Measurements from ENCODE around the gene PRKAG3.

The PRKAG3 gene

DNA sequence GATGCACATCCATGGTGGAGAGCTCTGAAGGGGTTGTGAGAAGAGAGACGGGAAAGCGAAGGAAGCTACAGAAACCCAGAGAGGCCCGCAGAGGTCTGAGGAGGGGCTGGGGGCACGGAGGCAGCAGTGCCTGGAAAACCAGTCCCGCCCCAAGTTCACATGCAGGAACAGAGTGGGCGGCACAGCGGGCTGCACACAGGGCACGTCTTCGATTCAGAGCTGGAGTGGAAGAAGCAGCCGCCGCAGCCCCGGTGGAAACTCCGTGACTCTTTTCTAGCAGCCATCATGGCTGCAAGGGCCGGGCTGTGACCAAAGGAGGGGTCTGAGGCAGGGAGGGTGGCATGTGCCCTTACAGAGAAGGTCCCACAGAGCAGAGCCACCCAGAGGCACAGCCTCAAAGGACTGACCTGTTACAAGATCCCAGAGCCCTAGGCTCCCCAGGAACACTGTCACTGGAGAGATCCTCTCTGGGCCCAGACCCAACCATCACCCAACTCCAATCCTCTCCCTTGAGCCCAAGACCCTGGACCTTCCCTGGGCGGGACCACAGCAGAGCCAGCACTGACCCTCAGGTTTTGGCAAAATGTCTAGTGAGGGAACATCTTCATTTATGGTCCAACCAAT, 10.7 kb downstream of the PRKAG3 start:
- H3K4me3 ChIP-seq (ENCODE audit: low read depth, low read length), result no peak overlapping the region
- H3K27me3 ChIP-seq (ENCODE audit: control insufficient read depth, insufficient read depth, low read length), result no peaks in the 10 kb centered on the region
- no peaks in the 10 kb centered on the region for H3K36me3 ChIP-seq (ENCODE audit: control insufficient read depth, insufficient read depth, low read length)
- no peak overlapping the region for H3K9ac ChIP-seq (ENCODE audit: low read depth, low read length)
- H3K9me3 ChIP-seq (ENCODE audit: control insufficient read depth, insufficient read depth, low read length), result no peaks in the 10 kb centered on the region
- no peaks in the 10 kb centered on the region for H3K4me1 ChIP-seq (ENCODE audit: control insufficient read depth, insufficient read depth, low read length)

DNA sequence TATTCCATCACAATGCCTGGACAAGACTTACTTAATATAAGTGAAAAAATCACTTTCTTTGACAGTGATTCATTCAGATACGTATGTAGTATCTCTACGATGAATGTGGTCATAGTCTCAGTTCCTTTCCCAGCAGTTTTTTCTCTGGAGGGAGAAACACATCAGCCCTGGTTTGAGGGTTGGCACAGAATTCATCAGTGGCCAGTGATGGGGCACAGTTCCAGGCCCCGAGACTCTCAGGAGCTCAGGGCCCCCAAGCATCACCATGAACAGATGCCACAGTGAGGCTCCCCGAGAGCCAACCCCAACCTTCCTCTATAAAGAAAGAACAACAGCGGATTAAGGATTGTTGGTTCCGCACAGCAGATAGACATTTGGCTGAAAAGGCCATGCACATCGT, 12.5 kb downstream of the PRKAG3 start:
- no peaks in the 10 kb centered on the region for H3K27me3 ChIP-seq (ENCODE audit: control insufficient read depth, insufficient read depth, low read length)
- no peak overlapping the region for H3K9ac ChIP-seq (ENCODE audit: low read depth, low read length)
- H3K36me3 ChIP-seq (ENCODE audit: control insufficient read depth, insufficient read depth, low read length), result no peaks in the 10 kb centered on the region
- no peaks in the 10 kb centered on the region for H3K9me3 ChIP-seq (ENCODE audit: control insufficient read depth, insufficient read depth, low read length)
- no peaks in the 10 kb centered on the region for H3K4me1 ChIP-seq (ENCODE audit: control insufficient read depth, insufficient read depth, low read length)
- no peak overlapping the region for H3K4me3 ChIP-seq (ENCODE audit: low read depth, low read length)

DNA sequence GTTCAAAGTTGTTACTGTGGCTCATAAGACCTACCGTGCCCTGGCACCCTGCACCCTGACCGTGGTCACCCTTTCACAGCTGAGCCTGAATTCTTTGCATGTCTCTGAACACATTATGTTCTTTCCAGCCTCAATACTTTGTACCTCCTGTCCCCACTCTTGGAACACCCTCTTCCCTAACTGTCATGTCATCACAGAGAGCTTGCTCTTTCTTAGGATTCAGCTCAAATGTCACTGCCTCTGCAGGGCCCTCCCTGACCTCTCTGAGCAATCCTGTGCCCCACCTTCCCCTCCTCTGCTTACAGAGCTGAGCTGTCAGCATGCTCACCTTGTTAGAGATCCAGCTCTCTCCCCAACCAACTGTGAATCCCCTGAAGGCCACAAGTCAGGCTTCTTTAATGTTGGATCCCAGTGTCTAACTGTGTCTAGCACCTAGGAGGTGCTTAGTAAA, 15.0 kb downstream of the PRKAG3 start:
- no peaks in the 10 kb centered on the region for H3K9me3 ChIP-seq (ENCODE audit: control insufficient read depth, insufficient read depth, low read length)
- H3K4me3 ChIP-seq (ENCODE audit: low read depth, low read length), result no peak overlapping the region
- no peaks in the 10 kb centered on the region for H3K27me3 ChIP-seq (ENCODE audit: control insufficient read depth, insufficient read depth, low read length)
- H3K9ac ChIP-seq (ENCODE audit: low read depth, low read length), result no peak overlapping the region
- H3K36me3 ChIP-seq (ENCODE audit: control insufficient read depth, insufficient read depth, low read length), result peaks cover 3% of the 10 kb centered on the region
- H3K4me1 ChIP-seq (ENCODE audit: control insufficient read depth, insufficient read depth, low read length), result no peaks in the 10 kb centered on the region

DNA sequence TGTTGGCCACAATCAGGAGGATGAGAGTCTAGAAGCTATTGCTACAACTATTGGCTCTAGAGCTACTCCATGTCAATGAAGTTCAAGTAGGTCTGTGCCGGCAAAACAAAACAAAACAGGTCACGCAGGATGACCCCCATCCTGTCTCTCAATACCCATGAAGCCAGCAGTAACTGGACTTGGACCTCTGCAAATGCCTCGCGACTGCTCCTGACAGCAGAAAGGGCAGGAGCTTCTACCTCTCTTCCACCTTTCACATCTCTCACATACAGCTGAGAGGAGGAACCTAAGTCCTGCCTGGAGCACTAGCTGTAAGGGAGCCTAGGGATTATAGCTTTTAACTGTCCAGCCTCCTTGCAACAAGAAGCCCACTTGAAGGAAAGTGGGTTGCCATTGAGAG, 16.0 kb downstream of the PRKAG3 start:
- Histone ChIP-seq H3K36me3 (ENCODE audit: control insufficient read depth, insufficient read depth, low read length) (peaks cover 3% of the 10 kb centered on the region), H3K4me1 (ENCODE audit: control insufficient read depth, insufficient read depth, low read length) (no peaks in the 10 kb centered on the region), H3K9ac (ENCODE audit: low read depth, low read length) (no peak overlapping the region), H3K4me3 (ENCODE audit: low read depth, low read length) (no peak overlapping the region), H3K9me3 (ENCODE audit: control insufficient read depth, insufficient read depth, low read length) (no peaks in the 10 kb centered on the region), H3K27me3 (ENCODE audit: control insufficient read depth, insufficient read depth, low read length) (no peaks in the 10 kb centered on the region)

DNA sequence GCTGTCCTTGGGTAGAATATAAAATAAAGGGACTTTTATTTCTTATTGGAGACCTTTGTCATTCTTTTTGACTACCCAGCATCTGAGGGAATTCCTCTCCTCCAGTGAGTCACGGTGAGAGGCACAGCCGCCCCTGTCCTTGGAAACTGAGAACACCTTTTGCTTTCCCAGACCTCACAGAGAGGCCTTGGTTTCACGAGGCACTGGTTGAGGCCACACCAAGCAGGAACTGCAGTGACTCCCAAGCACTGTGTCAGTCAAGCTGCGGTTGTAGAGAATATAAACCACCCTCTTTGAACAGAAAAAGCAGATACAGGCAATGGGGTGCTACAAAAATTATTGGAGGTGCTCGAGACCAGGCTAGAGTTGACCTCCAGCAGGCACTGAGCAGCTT, 16.4 kb downstream of the PRKAG3 start:
- no peak overlapping the region for H3K9ac ChIP-seq (ENCODE audit: low read depth, low read length)
- H3K4me3 ChIP-seq (ENCODE audit: low read depth, low read length), result no peak overlapping the region
- no peaks in the 10 kb centered on the region for H3K9me3 ChIP-seq (ENCODE audit: control insufficient read depth, insufficient read depth, low read length)
- no peaks in the 10 kb centered on the region for H3K4me1 ChIP-seq (ENCODE audit: control insufficient read depth, insufficient read depth, low read length)
- peaks cover 3% of the 10 kb centered on the region for H3K36me3 ChIP-seq (ENCODE audit: control insufficient read depth, insufficient read depth, low read length)
- H3K27me3 ChIP-seq (ENCODE audit: control insufficient read depth, insufficient read depth, low read length), result no peaks in the 10 kb centered on the region

DNA sequence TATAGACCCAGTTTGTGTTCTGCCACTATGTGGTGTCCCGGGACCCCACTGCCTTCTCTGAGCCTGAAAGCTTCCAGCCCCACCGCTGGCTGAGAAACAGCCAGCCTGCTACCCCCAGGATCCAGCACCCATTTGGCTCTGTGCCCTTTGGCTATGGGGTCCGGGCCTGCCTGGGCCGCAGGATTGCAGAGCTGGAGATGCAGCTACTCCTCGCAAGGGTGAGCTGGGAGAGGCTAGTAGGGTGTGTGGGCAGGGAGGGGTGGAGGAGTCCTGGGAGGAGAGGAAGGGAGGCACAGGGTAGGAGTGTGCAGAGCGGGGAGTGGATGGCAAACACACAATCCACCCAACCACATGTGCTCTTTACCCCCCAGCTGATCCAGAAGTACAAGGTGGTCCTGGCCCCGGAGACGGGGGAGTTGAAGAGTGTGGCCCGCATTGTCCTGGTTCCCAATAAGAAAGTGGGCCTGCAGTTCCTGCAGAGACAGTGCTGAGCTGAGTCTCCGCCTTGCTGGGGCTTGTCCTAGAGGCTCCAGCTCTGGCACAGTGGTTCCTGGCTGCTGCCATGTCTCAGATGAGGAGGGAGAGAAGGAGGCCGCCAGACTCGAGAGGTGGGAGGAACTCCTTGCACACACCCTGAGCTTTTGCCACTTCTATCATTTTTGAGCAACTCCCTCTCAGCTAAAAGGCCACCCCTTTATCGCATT, 16.9 kb downstream of the PRKAG3 start:
- H3K27me3 ChIP-seq (ENCODE audit: control insufficient read depth, insufficient read depth, low read length), result no peaks in the 10 kb centered on the region
- no peaks in the 10 kb centered on the region for H3K9me3 ChIP-seq (ENCODE audit: control insufficient read depth, insufficient read depth, low read length)
- peaks cover 3% of the 10 kb centered on the region for H3K36me3 ChIP-seq (ENCODE audit: control insufficient read depth, insufficient read depth, low read length)
- H3K9ac ChIP-seq (ENCODE audit: low read depth, low read length), result no peak overlapping the region
- H3K4me1 ChIP-seq (ENCODE audit: control insufficient read depth, insufficient read depth, low read length), result no peaks in the 10 kb centered on the region
- H3K4me3 ChIP-seq (ENCODE audit: low read depth, low read length), result no peak overlapping the region

DNA sequence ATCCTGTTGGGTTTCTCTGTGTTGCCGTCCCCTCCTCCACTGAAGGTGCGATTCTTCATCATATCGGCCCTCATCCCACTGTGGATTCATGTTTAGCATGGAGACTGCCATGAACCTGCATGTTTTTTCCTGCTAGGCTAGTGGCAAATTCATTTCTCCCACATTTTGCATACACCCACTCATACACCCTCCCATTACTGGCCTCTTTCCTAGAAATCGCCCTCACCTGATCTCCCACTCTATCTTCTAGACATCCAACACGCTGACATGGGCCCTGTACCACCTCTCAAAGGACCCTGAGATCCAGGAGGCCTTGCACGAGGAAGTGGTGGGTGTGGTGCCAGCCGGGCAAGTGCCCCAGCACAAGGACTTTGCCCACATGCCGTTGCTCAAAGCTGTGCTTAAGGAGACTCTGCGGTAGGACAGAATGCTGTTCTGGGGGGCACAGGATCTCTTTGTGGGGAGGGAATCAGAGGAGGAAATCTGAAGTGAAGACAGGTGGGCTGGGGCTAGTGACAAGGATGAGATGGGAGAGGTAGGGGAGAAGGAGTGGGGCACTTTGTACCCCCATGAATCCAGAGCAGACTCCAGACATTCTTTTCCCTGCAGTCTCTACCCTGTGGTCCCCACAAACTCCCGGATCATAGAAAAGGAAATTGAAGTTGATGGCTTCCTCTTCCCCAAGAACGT, 17.7 kb downstream of the PRKAG3 start:
- Histone ChIP-seq H3K4me1 (ENCODE audit: control insufficient read depth, insufficient read depth, low read length) (no peaks in the 10 kb centered on the region), H3K36me3 (ENCODE audit: control insufficient read depth, insufficient read depth, low read length) (peaks cover 3% of the 10 kb centered on the region), H3K27me3 (ENCODE audit: control insufficient read depth, insufficient read depth, low read length) (no peaks in the 10 kb centered on the region), H3K9me3 (ENCODE audit: control insufficient read depth, insufficient read depth, low read length) (no peaks in the 10 kb centered on the region), H3K4me3 (ENCODE audit: low read depth, low read length) (no peak overlapping the region), H3K9ac (ENCODE audit: low read depth, low read length) (no peak overlapping the region)

DNA sequence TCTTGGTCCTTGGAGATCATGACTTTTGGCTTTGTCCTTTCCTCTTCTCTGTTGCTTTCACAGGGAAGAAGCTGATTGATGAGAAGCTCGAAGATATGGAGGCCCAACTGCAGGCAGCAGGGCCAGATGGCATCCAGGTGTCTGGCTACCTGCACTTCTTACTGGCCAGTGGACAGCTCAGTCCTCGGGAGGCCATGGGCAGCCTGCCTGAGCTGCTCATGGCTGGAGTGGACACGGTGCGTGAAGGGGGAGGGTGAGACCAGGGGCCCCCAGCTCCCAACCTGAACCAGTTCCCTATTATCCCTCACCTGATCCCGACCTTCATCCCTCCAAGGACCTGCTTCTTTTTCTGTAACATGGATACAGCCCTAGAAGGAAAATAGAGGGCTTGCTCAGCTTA, 18.7 kb downstream of the PRKAG3 start:
- Histone ChIP-seq H3K4me1 (ENCODE audit: control insufficient read depth, insufficient read depth, low read length) (no peaks in the 10 kb centered on the region), H3K9ac (ENCODE audit: low read depth, low read length) (no peak overlapping the region), H3K9me3 (ENCODE audit: control insufficient read depth, insufficient read depth, low read length) (no peaks in the 10 kb centered on the region), H3K4me3 (ENCODE audit: low read depth, low read length) (no peak overlapping the region), H3K36me3 (ENCODE audit: control insufficient read depth, insufficient read depth, low read length) (peaks cover 3% of the 10 kb centered on the region), H3K27me3 (ENCODE audit: control insufficient read depth, insufficient read depth, low read length) (no peaks in the 10 kb centered on the region)

DNA sequence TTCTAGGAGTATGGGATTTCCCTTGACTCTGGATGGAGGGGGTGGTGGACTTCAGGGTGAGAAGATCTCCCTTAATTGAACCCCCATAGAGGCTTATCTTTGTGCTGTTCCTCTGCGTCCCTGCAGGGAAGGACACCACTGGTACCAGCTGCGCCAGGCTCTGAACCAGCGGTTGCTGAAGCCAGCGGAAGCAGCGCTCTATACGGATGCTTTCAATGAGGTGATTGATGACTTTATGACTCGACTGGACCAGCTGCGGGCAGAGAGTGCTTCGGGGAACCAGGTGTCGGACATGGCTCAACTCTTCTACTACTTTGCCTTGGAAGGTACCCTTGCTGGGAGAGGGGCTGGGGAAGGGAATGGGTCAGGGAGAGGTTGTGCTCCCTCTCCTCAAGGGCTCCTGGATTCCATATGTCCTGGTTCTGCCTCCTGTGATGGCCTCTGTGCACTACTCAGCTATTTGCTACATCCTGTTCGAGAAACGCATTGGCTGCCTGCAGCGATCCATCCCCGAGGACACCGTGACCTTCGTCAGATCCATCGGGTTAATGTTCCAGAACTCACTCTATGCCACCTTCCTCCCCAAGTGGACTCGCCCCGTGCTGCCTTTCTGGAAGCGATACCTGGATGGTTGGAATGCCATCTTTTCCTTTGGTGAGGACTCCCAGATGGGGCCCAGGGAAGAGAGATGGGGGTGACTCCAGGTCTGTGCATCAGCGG, 19.3 kb downstream of the PRKAG3 start:
- Histone ChIP-seq H3K27me3 (ENCODE audit: control insufficient read depth, insufficient read depth, low read length) (no peaks in the 10 kb centered on the region), H3K36me3 (ENCODE audit: control insufficient read depth, insufficient read depth, low read length) (peaks cover 3% of the 10 kb centered on the region), H3K4me3 (ENCODE audit: low read depth, low read length) (no peak overlapping the region), H3K9ac (ENCODE audit: low read depth, low read length) (no peak overlapping the region), H3K9me3 (ENCODE audit: control insufficient read depth, insufficient read depth, low read length) (no peaks in the 10 kb centered on the region), H3K4me1 (ENCODE audit: control insufficient read depth, insufficient read depth, low read length) (no peaks in the 10 kb centered on the region)

DNA sequence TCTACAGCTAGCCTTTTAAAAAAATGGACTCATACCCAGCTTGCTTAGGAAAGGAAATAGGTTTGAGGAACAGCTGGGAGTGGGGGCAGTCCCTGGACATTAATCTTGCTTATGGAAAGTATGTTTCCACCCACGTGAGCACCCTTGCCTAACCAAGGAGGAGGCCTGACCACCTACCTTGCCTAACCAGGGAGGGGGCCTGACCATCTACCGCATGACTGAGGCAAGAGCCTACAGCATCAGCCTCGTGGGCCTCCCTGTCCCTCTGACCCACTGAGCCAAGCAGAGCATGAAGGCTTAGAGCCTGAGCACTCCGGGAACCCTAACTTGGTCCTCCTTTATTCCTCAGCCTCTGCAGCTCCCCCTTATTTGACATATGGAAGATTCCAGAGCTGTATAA, 20.2 kb downstream of the PRKAG3 start:
- H3K27me3 ChIP-seq (ENCODE audit: control insufficient read depth, insufficient read depth, low read length), result no peaks in the 10 kb centered on the region
- H3K4me3 ChIP-seq (ENCODE audit: low read depth, low read length), result no peak overlapping the region
- peaks cover 3% of the 10 kb centered on the region for H3K4me1 ChIP-seq (ENCODE audit: control insufficient read depth, insufficient read depth, low read length)
- H3K9ac ChIP-seq (ENCODE audit: low read depth, low read length), result no peak overlapping the region
- H3K36me3 ChIP-seq (ENCODE audit: control insufficient read depth, insufficient read depth, low read length), result peaks cover 3% of the 10 kb centered on the region
- no peaks in the 10 kb centered on the region for H3K9me3 ChIP-seq (ENCODE audit: control insufficient read depth, insufficient read depth, low read length)

DNA sequence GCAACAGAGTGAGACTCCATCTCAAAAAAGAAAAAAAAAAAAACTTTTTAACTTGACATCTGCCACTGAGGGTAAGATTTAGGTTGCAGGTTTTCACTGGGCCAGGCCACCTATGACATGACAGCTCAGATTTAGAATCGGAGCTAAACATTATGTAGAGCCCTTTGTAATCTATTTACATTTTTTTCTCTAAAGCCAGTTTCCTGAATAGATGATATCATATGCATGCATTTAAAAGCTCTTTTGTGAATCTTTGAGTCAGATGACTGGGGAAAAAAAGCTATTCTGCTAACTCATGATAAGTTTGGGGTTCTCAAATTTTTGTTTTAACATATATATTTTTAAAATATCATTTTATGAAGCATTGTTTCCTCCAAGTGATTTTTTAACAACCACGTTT, 21.3 kb downstream of the PRKAG3 start:
- H3K9ac ChIP-seq (ENCODE audit: low read depth, low read length), result no peak overlapping the region
- H3K9me3 ChIP-seq (ENCODE audit: control insufficient read depth, insufficient read depth, low read length), result no peaks in the 10 kb centered on the region
- peaks cover 11% of the 10 kb centered on the region for H3K4me1 ChIP-seq (ENCODE audit: control insufficient read depth, insufficient read depth, low read length)
- peaks cover 3% of the 10 kb centered on the region for H3K36me3 ChIP-seq (ENCODE audit: control insufficient read depth, insufficient read depth, low read length)
- no peaks in the 10 kb centered on the region for H3K27me3 ChIP-seq (ENCODE audit: control insufficient read depth, insufficient read depth, low read length)
- H3K4me3 ChIP-seq (ENCODE audit: low read depth, low read length), result no peak overlapping the region
